ENCODE data around the gene PKHD1. TPM values are rescaled to one million over a fixed set of nuclear protein-coding genes. Genes with fewer than 3 reads are reported as not detected.

Gene PKHD1
- total and polyA plus RNA-seq, 2 of the 8 experiments (the other 6 are each of a cell fraction or from before 2014, with no cell fraction given): 0.06 to 0.09 TPM

GRCh38 chr6:51619042-51619799 lies 468.2 kb downstream of the PKHD1 start (continued):
- TF ChIP-seq PHF8 (conservative IDR thresholded peaks at IDR 0.05; ENCODE audit: low read depth, low read length): no peak
- no peak for TF ChIP-seq POU5F1 (IDR thresholded peaks at IDR 0.05; ENCODE audit: low read depth, low read length)
- TF ChIP-seq NANOG (IDR thresholded peaks at IDR 0.05; ENCODE audit: insufficient read depth, low read depth, low read length, poor library complexity, severe bottlenecking): no peak

Data from H1 (cell line).